Activated effector memory CD4-positive, alpha-beta T cell treated with anti-CD3 and anti-CD28 coated beads, Interleukin-2, amount 50 U/mL, for 16 hours (primary cell): ENCODE results near the gene PBX1.

Source experiments
- DNase-seq: peaks from one replicate; pipeline ENCODE4 v3.0.0-alpha.2; 2020

PBX1 gene

GRCh38 chr1:164704954-164705353, 146.0 kb downstream of the PBX1 start:
- DNase-seq: no peak

- no peak for DNase-seq
These were observed 147.6 kb downstream of the PBX1 start for GRCh38 chr1:164706606-164706987.

GRCh38 chr1:164707868-164708331, 148.9 kb downstream of the PBX1 start:
- no peak for DNase-seq

GRCh38 chr1:164708596-164708995, 149.6 kb downstream of the PBX1 start:
- no peak for DNase-seq

- DNase-seq: no peak
These were observed 150.1 kb downstream of the PBX1 start for GRCh38 chr1:164709126-164709525.

GRCh38 chr1:164709541-164710278, 150.7 kb downstream of the PBX1 start:
- no peak for DNase-seq

- no peak for DNase-seq
These were observed 153.4 kb downstream of the PBX1 start for GRCh38 chr1:164712131-164713036.

- no peak for DNase-seq
These were observed 154.6 kb downstream of the PBX1 start for GRCh38 chr1:164713456-164714207.

GRCh38 chr1:164716992-164717703, 158.2 kb downstream of the PBX1 start:
- DNase-seq: no peak

- DNase-seq: no peak
These were observed 159.8 kb downstream of the PBX1 start for GRCh38 chr1:164718821-164719220.

- no peak for DNase-seq
These were observed 160.9 kb downstream of the PBX1 start for GRCh38 chr1:164719676-164720439.

- no peak for DNase-seq
These were observed 161.7 kb downstream of the PBX1 start for GRCh38 chr1:164720440-164721227.

GRCh38 chr1:164721228-164721496, 162.2 kb downstream of the PBX1 start:
- DNase-seq: no peak

- no peak for DNase-seq
These were observed 164.4 kb downstream of the PBX1 start for GRCh38 chr1:164723296-164723798.

- DNase-seq: no peak
These were observed 166.4 kb downstream of the PBX1 start for GRCh38 chr1:164725401-164725800.

- DNase-seq: no peak
These were observed 167.3 kb downstream of the PBX1 start for GRCh38 chr1:164726235-164726634.

- no peak for DNase-seq
These were observed 169.7 kb downstream of the PBX1 start for GRCh38 chr1:164728719-164729118.

GRCh38 chr1:164731161-164731876, 172.3 kb downstream of the PBX1 start:
- DNase-seq: no peak

GRCh38 chr1:164733070-164733469, 174.1 kb downstream of the PBX1 start:
- no peak for DNase-seq

GRCh38 chr1:164733734-164734133, 174.8 kb downstream of the PBX1 start:
- no peak for DNase-seq
